Mucosa of rectum (tissue), 2 donors: ENCODE data around the gene CRY2.

Experiments used
- H3K27ac ChIP-seq, 2 donors: one replicate each; pipeline ENCODE4 v1.7.0; 2013; ENCODE audit warnings: inconsistent platforms in 2 of 2, low read depth in 2 of 2, low read length in 2 of 2
- H3K27me3 ChIP-seq, 2 donors: one replicate each; pipeline ENCODE4 v1.7.0; 2013; ENCODE audit warnings: low read length in 2 of 2; ENCODE audit not compliant: control insufficient read depth in 2 of 2, insufficient read depth in 2 of 2
- H3K36me3 ChIP-seq, 2 donors: one replicate each; pipeline ENCODE4 v1.7.0; 2013; ENCODE audit warnings: low read length in 2 of 2; ENCODE audit not compliant: control insufficient read depth in 2 of 2, insufficient read depth in 2 of 2
- H3K4me1 ChIP-seq, 2 donors: one replicate each; pipeline ENCODE4 v1.7.0; 2013; ENCODE audit warnings: low read length in 2 of 2, mild to moderate bottlenecking in 1 of 2; ENCODE audit not compliant: control insufficient read depth in 2 of 2, insufficient read depth in 2 of 2
- H3K4me3 ChIP-seq, 2 donors: one replicate each; pipeline ENCODE4 v1.7.0; 2013; ENCODE audit warnings: low read length in 2 of 2
- H3K9ac ChIP-seq, 2 donors: one replicate each; pipeline ENCODE4 v1.7.0; 2013; ENCODE audit warnings: low read length in 2 of 2, low read depth in 1 of 2, mild to moderate bottlenecking in 1 of 2
- H3K9me3 ChIP-seq, 2 donors: one replicate each; pipeline ENCODE4 v1.7.0; 2013; ENCODE audit warnings: low read length in 2 of 2; ENCODE audit not compliant: control insufficient read depth in 2 of 2
- donor health status: healthy.
- donor health status: Normal muscosa, but diverticular disease.

CRY2 gene

GRCh38 chr11:45886816-45887520 is 39.7 kb downstream of the CRY2 start:
- Histone ChIP-seq H3K27me3 (no peaks in the 10 kb centered on the region), H3K4me1 (peaks cover 0 to 3% of the 10 kb centered on the region in 2 donors), H3K36me3 (peaks cover 2 to 7% of the 10 kb centered on the region in 2 donors), H3K9me3 (no peaks in the 10 kb centered on the region), H3K9ac (no peak overlapping the region), H3K27ac (no peak overlapping the region), H3K4me3 (no peak overlapping the region)

GRCh38 chr11:45887587-45887986 is 40.3 kb downstream of the CRY2 start:
- Histone ChIP-seq H3K27ac (no peak overlapping the region), H3K9ac (no peak overlapping the region), H3K9me3 (no peaks in the 10 kb centered on the region), H3K36me3 (peaks cover 0 to 2% of the 10 kb centered on the region in 2 donors), H3K4me3 (no peak overlapping the region), H3K27me3 (no peaks in the 10 kb centered on the region), H3K4me1 (peaks cover 0 to 3% of the 10 kb centered on the region in 2 donors)

- no peaks in the 10 kb centered on the region for H3K27me3 ChIP-seq
These were observed 42.3 kb downstream of the CRY2 start for GRCh38 chr11:45889555-45889954.

GRCh38 chr11:45889966-45890365 is 42.7 kb downstream of the CRY2 start:
- H3K36me3 ChIP-seq: no peaks in the 10 kb centered on the region
- H3K4me3 ChIP-seq: no peak overlapping the region
- H3K9ac ChIP-seq: no peak overlapping the region
- H3K27me3 ChIP-seq: no peaks in the 10 kb centered on the region
- no peak overlapping the region for H3K27ac ChIP-seq
- H3K4me1 ChIP-seq: peaks cover 0 to 2% of the 10 kb centered on the region in 2 donors
- no peaks in the 10 kb centered on the region for H3K9me3 ChIP-seq

More at GRCh38 chr11:45889555-45889954, 42.3 kb downstream of the CRY2 start:
- no peak overlapping the region for H3K9ac ChIP-seq
- no peaks in the 10 kb centered on the region for H3K9me3 ChIP-seq
- peaks cover 0 to 3% of the 10 kb centered on the region in 2 donors for H3K4me1 ChIP-seq
- no peak overlapping the region for H3K4me3 ChIP-seq
- H3K27ac ChIP-seq: no peak overlapping the region
- H3K36me3 ChIP-seq: no peaks in the 10 kb centered on the region

GRCh38 chr11:45890886-45891550 is 43.7 kb downstream of the CRY2 start:
- Histone ChIP-seq H3K27ac (no peak overlapping the region), H3K9me3 (no peaks in the 10 kb centered on the region), H3K9ac (no peak overlapping the region), H3K4me3 (no peak overlapping the region), H3K36me3 (no peaks in the 10 kb centered on the region), H3K27me3 (no peaks in the 10 kb centered on the region), H3K4me1 (no peaks in the 10 kb centered on the region)

GRCh38 chr11:45892856-45893255 is 45.6 kb downstream of the CRY2 start:
- Histone ChIP-seq H3K4me3 (no peak overlapping the region), H3K36me3 (no peaks in the 10 kb centered on the region), H3K27me3 (peaks cover 0 to 4% of the 10 kb centered on the region in 2 donors), H3K4me1 (no peaks in the 10 kb centered on the region), H3K27ac (no peak overlapping the region), H3K9ac (no peak overlapping the region), H3K9me3 (no peaks in the 10 kb centered on the region)

- no peaks in the 10 kb centered on the region for H3K9me3 ChIP-seq
- H3K27ac ChIP-seq: no peak overlapping the region
- no peak overlapping the region for H3K4me3 ChIP-seq
- no peaks in the 10 kb centered on the region for H3K36me3 ChIP-seq
- H3K27me3 ChIP-seq: peaks cover 3 to 16% of the 10 kb centered on the region in 2 donors
- H3K4me1 ChIP-seq: peaks cover 4 to 6% of the 10 kb centered on the region in 2 donors
- H3K9ac ChIP-seq: no peak overlapping the region
These were observed 47.4 kb downstream of the CRY2 start for GRCh38 chr11:45894555-45895247.

- no peak overlapping the region for H3K4me3 ChIP-seq
- H3K36me3 ChIP-seq: no peaks in the 10 kb centered on the region
- peaks cover 4 to 10% of the 10 kb centered on the region in 2 donors for H3K4me1 ChIP-seq
- no peaks in the 10 kb centered on the region for H3K9me3 ChIP-seq
- H3K9ac ChIP-seq: no peak overlapping the region
- H3K27ac ChIP-seq: no peak overlapping the region
- H3K27me3 ChIP-seq: peaks cover 6 to 20% of the 10 kb centered on the region in 2 donors
These were observed 48.4 kb downstream of the CRY2 start for GRCh38 chr11:45895553-45896259.

- H3K9me3 ChIP-seq: no peaks in the 10 kb centered on the region
- peaks cover 7 to 26% of the 10 kb centered on the region in 2 donors for H3K27me3 ChIP-seq
- no peak overlapping the region for H3K4me3 ChIP-seq
- no peak overlapping the region for H3K9ac ChIP-seq
- no peaks in the 10 kb centered on the region for H3K36me3 ChIP-seq
- peaks cover 4 to 10% of the 10 kb centered on the region in 2 donors for H3K4me1 ChIP-seq
- no peak overlapping the region for H3K27ac ChIP-seq
These were observed 49.2 kb downstream of the CRY2 start for GRCh38 chr11:45896422-45896984.
